NCI-H460 (cell line): Measurements from ENCODE around the gene KIF3B. TPM values are rescaled to one million over a fixed set of nuclear protein-coding genes. Genes with fewer than 3 reads are reported as not detected.
"Not testable (repeated sequence)": the region's sequence is repeated elsewhere in the genome, so short reads cannot be mapped to it uniquely, and the experiment has no call there.

Experiments used
- DNase-seq: peaks from one replicate; pipeline ENCODE4 v3.0.0-alpha.2; 2016; ENCODE audit warnings: low read depth; ENCODE audit errors: extremely low read depth
- total RNA-seq: library from RNA; depleted of rRNA; stranded (reverse); fragments of >200 nt; shearing (Covaris generic); gene quantifications from 2 replicates; pipeline ENCODE4 v1.2.3, GENCODE V29; 2014

The KIF3B gene
- total RNA-seq, 1 experiment from 2014 or later, result 25.4 TPM

GRCh38 chr20:32291166-32291565, 13.7 kb downstream of the KIF3B start:
- no peak for DNase-seq

- DNase-seq, result no peak
Measured at GRCh38 chr20:32292548-32292947, 15.1 kb downstream of the KIF3B start.

- no peak for DNase-seq
Measured at GRCh38 chr20:32294071-32294470, 16.6 kb downstream of the KIF3B start.

- DNase-seq, result no peak
Measured at GRCh38 chr20:32296412-32296811, 19.0 kb downstream of the KIF3B start.

- no peak for DNase-seq
Measured at GRCh38 chr20:32296819-32297420, 19.5 kb downstream of the KIF3B start.

GRCh38 chr20:32297439-32297838, 20.0 kb downstream of the KIF3B start:
- no peak for DNase-seq

- no peak for DNase-seq
Measured at GRCh38 chr20:32300647-32301046, 23.2 kb downstream of the KIF3B start.

- DNase-seq, result no peak
Measured at GRCh38 chr20:32301719-32302506, 24.5 kb downstream of the KIF3B start.

- DNase-seq, result no peak
Measured at GRCh38 chr20:32302507-32302872, 25.0 kb downstream of the KIF3B start.

- DNase-seq, result no peak
Measured at GRCh38 chr20:32304131-32304746, 26.8 kb downstream of the KIF3B start.

GRCh38 chr20:32312718-32313424, 35.4 kb downstream of the KIF3B start:
- DNase-seq, result no peak

GRCh38 chr20:32314768-32315167, 37.3 kb downstream of the KIF3B start:
- DNase-seq, result no peak

GRCh38 chr20:32315399-32315798, 37.9 kb downstream of the KIF3B start:
- DNase-seq, result no peak

GRCh38 chr20:32315891-32316290, 38.4 kb downstream of the KIF3B start:
- DNase-seq, result no peak

- DNase-seq, result no peak
Measured at GRCh38 chr20:32316667-32317066, 39.2 kb downstream of the KIF3B start.

- no peak for DNase-seq
Measured at GRCh38 chr20:32319100-32319499, 41.6 kb downstream of the KIF3B start.

- DNase-seq, result no peak
Measured at GRCh38 chr20:32320305-32320704, 42.9 kb downstream of the KIF3B start.

- DNase-seq, result no peak
Measured at GRCh38 chr20:32321390-32321789, 43.9 kb downstream of the KIF3B start.

- DNase-seq, result not testable (repeated sequence)
Measured at GRCh38 chr20:32322260-32322659, 44.8 kb downstream of the KIF3B start.

- not testable (repeated sequence) for DNase-seq
Measured at GRCh38 chr20:32323761-32324160, 46.3 kb downstream of the KIF3B start.
